Measurements from ENCODE around the gene MSN.

Gene MSN

DNA sequence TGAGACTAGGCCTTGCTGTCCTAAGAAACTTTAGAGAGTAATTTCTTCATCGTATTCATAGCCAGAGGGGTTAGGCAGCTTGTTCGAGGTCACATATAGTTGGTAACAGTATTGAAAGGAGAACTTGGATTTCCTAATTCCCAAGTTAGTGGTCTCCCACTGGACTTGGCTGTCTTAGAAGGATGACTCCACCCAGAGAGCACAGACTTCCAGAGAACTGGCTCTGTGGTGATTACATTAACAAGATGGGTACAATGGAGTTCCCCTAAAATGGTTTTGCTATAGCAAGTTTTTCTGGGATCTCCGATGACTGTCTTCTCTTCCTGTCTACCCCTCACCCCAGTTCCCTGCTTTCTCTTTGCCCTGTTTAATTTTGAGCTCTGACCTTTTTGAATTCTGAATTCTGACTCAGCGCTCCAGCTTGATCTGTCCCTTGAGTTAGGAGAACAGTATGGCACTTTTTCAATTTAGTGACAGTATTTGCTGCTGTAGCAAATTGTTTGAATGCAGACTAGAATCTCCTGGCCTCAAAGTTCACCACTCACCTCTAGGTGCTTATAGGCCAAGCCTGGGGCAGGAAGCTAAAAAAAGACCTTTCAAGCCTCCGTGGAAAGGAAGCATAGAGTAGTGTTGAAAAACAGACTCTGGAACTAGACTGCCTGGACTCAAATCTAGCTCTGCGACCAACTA is 6.9 kb downstream of the MSN start:
- DNase-seq, result no peak

DNA sequence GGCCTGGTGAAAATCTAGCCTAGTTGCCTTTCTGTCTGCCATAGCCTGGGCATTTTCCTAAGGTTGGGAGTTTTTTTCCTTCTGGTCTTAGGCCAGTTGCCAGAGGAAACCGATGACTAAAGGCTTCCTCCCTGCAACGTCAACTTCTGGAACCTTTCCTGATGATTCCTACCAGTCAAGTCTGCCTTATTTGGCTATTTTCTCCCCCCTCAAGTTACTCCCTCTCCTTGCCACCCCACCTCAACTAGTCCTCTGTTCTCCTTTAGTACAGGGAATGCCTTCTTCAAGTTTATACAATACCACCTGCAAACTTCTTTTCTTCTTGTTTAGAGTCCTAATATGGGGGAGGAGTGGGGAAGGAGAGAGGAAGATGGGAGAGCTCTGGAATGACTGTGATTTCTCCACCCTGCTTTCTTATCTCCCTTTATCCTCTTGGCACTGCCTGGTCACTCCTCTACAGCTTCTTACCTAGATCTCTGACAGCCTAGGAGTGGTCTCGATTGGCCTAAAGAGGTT is 10.6 kb downstream of the MSN start:
- no peak for DNase-seq

DNA sequence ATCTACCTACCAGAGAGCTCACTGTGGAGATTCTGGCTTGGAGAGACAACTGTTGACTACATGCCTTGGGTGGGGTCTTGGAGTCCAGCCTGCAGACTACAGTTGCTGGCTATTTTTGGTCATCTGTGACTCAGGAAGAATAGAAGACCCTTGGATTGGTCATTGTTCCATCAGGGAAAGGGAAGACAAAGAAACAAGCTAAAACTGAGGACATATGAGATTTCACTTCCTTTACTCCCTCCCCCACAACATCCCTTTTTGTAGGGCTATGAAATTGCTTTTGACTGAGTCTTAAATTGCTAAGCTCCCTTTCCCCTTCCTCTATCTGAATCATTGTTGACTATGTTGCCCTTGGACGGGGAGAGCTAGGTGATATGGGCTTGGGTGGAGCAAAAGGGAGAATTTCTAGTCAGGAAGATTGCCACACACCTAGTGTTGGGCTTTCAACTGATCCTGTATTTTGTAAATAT is 11.7 kb downstream of the MSN start:
- no peak for DNase-seq

DNA sequence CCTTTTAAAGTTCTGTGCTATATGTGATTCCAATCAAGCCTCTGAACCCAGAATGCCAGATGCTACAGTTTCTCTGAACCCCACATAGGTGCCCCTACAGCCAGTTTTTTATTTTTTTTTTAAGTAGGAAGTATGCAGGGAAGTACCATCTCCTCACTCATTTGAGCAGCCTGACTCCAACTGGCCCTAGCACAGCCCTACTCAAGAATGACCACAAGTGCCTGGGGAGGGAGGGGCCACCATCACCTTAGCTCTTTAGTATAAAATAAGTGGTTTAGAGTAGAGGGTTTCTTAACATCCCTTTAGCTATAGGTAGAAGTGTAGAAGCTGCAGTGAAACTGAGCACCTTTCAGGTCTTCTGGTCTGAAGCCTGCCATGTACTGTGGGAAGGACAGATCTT is 14.4 kb downstream of the MSN start:
- no peak for DNase-seq

DNA sequence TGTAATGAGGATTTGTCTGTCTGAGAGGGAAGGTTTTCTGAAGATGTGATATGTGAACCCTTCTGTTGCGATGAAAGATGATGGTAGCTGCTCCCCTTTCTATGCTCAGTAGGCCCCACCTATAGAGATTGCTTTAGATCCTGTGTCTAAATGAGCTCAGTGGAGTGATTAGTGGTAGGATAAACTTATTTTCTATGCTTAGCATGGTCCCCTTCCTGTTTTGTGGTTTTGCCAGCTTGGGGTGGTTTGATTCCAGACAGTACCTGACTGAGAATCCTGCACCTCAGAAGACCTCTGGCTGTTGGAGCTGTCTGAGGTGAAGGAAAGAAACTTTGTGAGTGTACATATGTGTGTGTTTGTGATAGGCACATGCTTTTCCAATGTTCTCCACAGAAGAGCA is 17.7 kb downstream of the MSN start:
- no peak for DNase-seq

DNA sequence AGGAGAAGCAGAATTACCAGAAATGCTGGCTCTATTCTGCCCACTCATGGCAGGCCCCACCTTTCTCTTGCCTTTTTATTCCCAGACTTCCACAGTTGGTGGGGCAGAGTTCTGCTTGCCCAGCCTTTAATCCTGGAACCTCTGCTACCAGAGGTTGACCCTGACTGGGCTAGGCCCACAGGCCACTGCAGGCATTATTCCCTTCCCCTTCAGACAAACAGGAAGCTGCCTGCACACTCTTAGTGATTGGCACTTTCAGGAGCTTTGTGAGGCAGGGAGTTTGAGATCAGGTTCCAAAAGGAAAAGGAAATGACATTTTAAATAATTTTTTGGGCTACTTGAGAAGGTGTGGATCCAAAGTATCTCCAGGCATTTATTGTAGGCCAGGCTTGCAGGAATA is 18.8 kb downstream of the MSN start:
- DNase-seq, result no peak

DNA sequence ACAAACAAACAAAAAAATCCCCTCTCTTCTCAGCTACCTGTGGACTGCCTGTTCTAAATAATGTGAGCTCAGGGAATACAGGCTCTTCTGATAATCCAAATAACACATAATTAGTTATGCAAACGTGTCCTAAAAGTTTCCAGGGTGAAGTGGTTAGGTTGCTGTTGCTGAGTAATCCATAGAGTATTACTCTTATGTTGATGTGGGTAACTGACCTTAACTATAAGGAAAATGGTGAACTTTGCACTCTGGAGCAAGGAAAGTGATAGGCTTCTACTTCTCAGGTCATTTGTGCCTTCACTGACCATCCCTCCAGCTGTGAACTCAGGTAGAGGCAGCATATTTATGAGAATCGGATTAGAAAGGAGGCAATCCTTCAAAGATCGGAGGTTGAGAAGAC is 19.9 kb downstream of the MSN start:
- no peak for DNase-seq

DNA sequence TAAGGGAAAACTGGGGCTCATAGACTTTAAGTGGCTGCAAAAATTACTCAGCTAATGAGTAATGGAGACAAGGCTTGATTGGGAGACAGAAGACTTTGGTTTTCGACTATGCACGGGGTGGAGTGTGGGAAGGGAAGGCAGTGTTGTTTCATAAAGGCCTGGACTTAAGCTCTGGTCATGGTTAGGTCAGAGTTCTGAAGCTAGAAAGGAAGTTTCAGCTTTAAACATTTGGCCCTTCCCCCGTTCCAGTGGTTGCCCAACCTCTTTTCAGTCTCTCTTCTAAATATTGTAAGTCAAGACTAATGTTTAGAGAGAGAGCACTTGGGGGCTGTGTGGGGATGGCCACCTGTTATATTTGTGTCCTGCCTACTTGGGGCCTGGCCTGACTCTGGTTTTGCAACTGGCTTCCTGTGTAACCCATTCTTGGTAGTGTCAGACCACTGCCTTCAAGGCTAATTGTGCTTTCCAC is 21.0 kb downstream of the MSN start:
- peak; percentile 20 for DNase-seq

DNA sequence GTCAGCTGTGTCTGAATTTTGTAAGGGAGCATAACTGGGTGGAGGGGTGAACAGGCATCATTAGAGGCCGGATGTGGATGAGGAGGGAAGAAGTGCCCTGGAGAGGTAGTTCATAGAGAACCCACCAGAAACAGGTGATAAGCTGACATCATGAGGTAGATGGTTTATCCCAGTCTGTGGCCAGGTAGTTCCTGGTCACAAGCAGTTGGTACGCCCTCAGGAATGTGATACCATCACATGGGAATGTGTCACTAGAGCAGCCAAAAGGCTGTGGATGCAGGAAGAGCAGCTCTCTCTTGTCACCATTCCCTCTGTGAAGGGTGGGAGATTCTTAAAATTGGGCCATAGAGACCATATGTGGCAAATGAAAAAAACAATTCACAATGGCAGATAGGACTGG is 21.9 kb downstream of the MSN start:
- DNase-seq, result no peak

DNA sequence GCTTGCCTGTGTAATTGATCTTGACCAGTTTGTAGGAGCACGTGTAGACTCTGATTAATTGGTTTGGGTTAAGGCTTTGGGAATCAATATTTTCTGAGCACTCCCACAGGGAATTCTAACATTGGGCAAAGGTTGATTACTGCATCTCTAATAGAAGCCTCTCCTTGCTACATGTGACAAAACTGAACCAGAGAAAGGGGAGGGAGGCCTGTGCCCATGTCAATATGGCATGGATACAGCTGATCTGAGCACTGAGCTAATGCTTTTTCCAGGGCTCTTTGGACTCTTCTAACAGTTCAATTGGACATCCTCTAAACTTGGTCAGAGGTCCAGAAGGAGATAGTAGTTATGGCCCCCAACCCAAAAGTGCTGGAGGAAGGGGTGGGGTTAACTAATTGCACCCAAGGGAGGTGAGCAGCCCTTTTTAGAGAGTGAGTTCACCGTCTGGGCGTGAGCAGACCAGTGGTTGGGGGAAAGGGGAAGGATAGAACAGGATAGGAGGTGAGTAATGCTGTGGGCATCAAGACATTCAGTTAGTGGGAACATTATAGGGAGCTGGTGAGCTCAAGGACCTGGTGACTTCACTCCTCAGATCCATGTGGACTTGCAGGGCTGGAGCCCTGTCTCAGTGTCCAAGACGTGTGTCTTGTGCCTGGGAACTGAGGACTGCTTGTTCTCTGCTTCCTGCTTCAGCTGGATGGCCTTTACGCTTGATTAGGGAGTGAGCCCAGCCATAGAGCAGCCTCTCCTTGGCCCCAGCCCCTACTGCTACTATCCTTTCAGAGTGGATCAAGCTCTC is 22.8 kb downstream of the MSN start:
- no peak for DNase-seq

DNA sequence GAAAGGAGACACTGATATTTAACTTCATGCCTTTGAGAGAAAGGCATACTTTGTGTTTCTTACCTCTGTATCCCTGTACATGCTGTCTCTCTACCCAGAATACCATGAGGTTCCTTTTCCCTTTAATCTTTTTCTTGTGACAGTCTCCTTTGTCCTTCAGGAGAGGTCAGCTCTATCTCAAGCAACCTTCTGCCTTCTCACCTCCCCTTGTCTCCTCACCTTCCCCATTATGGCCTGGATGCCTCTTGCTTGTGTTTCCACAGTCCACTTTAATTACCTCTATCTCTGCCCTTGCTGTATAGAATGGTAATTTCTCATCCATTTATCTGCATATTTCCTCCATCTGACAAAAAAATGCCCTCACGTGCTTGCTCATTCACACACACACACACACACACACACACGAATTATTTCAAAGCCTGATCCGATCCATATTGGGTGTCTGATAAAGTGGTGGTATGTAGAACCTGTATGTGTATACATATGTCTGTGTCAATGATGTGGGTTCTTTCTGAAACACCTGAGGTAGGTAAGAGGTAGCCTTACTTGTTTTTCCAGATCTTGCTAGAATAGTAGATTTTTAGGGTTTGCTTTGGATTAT is 28.5 kb downstream of the MSN start:
- no peak for DNase-seq

DNA sequence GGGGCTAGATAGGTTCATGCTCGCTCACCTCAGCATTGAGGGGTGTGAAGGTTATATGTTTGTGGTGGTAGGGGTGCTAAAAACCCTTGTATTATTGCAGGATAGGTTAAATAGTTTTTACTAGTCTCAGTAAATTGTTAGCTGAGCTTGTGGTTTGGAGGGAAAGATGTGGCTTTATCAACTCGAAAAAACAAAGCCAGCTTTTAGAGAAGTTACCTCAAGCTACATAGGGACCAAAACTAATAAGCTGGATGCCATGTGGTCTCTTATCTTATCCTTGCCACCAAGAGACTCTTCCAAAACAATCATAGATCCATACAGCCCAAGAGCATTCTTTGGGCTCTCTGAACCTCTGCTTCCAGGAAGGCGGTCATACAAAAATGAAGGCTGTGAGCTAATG is 29.2 kb downstream of the MSN start:
- no peak for DNase-seq

DNA sequence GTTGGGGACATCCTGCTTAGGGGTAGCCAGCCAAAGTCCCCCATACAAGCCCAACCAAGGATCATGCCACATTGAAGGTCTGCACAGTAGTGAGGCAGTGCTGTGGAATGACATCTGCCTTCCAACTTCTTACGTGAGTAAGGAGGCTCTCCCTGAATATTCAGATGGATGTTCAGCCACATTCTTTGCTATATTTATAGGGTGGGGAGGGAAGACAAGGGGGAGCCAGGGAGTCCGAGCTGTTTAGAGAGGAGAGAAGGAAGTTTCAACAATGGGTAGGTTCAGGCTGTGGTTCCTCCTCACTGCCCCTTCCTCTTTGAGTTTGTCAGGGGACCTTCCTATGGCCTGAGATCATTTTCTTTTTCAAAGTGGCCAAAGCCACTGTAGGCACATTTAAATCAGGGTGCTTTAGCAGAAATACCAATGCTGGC is 29.8 kb downstream of the MSN start:
- DNase-seq, result no peak

DNA sequence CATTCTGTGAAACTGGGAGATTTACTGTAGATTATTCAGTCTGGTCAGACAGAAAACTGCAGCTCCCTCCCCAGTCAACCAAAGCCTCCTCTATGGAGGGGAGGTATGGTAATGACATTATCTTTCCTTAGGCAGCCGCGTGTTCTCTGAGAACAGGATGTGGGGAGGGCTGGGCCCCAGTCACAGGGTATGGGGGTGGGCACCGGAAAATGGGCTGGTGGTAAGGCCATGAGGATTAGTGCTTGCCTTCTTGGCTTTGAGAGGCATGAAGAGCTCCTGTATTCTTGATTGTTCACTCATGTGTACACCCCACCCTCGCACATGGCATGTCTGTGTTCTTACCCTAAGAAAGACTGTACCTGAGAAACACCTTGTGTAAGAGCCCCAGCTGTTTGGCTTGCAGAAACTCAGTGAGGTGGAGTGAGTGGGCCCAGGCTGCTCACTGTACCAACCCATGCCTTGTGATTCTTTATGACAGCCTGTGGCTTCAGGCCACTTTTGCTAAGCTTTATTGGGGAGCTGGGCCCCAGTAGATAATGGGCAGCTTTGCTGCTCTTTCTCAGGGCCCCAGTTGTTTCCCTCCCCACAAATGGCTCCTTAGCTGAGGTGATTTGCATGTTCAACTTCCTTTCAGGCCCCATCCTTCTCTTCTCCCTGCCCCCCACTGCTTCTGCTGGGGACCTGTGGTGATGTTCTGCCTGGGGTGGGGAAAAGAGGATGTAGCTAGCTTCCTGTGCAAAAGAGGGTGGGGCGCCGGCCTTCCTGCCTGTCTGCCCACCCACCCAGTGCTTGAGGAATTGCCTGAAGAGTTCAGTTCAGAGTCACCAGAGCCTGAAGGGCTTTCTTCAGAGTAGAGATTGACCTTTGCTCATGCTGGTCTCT is 30.7 kb downstream of the MSN start:
- DNase-seq, result peak; percentile 68

DNA sequence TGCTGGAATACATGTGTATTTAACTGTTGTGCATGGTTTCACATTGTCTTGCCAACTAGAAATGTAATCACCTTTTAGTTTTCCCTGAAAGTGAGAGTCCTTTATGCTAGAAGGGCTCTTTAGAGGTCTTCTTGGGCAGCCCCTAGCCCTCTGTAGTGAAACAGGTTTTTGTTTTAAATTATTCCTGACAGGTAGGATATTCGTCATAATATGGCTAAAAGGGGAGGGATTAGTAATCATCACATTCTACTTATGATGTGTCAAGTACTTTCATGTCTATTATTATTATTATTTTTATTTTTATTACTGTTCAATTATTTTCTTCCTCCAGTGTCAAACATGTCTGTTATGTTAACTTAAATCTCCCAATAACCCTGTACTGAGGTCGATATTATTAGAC is 35.5 kb downstream of the MSN start:
- no peak for DNase-seq

DNA sequence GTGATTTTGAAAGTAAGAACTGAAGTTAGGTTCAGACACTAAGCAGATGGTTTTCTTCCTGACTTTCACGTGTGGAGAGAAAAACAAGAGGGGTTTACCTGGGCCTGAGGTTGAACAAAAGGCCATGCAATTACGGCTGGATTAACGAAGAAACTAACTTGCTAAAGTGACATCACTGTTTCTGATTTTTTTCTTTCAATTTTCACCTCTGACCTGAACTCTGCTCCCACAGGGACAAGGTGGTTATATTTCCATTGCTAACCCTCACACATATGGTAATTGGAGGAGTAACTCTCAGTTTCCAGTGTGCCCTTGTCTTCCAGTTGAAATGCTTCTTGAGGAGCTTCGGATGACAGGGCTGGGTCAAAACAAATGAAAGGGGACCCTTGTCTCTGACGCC is 38.0 kb downstream of the MSN start:
- no peak for DNase-seq

DNA sequence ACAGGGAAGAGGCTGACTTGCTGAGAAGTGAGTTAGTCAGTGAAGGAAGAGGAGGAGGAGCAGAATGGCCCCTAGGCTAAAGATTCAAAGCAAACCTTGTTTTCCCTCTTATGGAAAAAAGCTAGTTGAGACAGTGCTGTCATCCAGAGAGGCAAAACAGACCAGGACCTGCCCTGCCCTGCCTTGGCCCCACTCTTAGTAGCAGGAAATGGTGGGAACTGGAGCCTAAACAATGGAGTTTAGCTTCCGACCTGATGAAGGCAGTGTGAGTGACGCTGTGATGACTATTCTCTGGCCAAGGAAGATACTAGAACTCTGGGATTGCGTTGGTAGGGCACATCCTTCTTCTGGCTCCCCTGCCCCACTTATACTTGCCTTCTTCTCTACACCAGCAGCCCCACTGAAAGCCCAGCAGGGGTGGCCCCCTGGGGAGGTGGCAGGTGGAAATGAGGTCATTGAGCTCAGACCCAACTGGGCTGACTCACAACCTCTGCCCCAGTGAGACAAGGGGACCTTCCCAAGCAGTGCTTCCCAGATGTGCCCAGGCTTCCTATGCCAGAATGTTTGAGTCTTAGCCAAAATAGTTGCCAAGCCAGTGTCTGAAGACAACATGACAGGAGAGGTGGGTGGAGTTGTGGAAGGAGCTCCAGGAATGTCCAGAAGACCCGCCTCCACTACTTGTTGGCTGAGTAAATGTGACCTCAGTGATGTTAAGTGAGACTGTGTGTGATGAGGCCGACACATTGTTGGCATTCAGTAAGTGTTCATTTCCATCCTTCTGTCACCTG is 38.8 kb downstream of the MSN start:
- DNase-seq, result peak; percentile 20

DNA sequence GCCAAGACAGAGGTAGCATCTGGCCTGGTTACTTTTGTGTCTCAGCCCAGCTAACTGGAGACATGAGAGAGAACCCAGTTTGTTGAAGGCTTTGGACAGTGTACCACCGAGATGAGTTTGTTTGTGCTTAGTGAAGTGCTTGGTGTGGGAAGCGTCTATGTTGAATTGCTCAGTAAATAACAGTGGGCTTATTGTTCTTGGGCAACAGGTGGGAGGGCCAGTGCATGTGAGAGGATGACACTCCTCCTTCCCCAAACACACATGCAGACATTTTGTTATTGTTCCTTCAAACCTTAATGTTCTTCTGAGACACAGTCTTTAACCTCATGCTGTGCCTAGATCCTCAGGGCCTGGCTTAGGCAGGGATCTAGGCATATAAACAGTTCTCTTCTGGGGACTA is 39.7 kb downstream of the MSN start:
- no peak for DNase-seq

DNA sequence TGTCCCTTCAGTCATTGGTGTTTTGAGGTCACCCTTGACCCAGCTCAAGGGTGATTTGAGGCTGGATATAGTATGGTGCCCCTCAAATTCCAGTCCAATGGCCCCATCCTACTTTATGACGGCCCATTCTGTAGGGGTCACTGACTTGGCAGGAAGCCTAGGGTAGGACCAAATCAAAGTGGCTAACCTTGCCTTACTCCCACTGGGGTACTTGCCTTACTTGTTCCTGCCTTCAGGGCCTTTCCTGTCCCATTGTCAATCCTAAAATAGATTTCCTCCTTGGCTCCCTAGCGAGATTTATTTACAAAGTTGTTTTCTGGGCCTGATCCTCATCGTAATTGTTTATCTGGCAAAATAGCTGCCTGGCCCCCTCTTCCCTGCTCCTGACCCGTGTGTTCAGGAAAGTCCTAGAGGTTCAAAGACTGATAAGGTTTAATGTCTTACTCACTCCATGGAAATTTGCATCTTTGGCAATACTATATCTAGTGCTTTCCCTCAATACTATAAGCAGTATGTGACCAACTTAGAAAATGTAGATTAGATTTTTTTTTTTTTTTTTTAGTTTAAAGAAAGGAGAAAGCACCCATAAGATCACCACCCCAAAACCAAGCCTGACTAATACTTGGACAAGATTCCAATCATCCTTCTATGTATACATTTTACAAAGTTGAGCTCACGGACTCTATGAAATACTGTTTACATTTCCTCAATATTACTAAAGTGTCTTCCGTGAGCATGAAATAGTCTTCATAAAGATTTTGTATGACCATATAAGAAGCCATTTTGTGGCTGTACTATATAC is 44.8 kb downstream of the MSN start:
- no peak for DNase-seq

DNA sequence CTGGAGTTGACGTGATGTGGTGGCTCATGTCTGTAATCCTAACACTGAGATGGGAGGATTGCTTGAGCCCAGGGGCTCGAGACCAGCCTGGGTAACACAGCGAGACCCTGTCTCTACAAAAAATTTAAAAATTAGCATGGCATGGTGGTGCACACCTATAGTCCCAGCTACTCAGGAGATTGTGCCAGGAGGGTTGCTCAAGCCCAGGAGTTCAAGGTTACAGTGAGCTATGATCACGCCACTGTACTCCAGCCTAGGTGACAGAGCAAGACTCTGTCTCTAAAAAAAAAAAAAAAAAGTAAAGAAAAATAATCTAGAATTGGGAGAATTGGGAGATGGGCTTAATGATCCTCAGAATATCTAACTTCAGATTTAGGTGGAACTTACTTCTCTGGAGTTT is 51.1 kb downstream of the MSN start:
- DNase-seq, result no peak

DNA sequence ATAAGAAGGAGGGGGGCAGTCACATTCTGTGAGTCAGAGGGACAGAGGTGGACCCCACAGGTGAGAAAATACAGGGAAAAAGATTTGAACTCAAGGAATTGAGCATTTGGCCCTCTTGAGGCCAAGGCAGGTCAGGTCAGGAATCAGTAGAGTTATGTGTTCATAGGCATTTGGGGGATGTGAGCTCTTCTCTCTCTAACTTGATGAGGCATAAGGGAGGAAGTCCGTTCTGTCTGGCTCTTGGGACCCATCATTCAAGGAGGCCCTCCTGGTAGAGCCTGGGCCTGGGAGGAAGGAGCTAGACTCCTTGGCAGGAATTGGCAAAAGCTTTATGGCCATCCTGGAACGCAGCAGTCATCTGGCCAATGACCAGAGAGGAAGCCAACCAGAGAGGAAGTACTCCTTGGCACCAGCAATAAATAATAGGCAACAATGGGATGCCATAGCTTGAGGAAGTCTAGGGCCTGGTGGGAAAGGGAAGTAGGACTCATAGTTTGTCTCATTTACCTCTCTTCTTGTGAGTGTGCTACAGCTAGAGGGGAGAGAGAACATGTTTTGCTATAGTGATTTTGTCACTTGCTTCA is 53.0 kb downstream of the MSN start:
- no peak for DNase-seq

Data from NK-92 treated with Interleukin-12 subunit alpha and Interleukin-12 subunit beta, amount 100 ng/mL, for 24 hours (cell line).